ENCODE measurements around the gene ZFYVE19.

- TF ChIP-seq CTCF (IDR thresholded peaks at IDR 0.05; ENCODE audit: low read length) (no peak), EZH2 (optimal IDR thresholded peaks at IDR 0.05; ENCODE audit: low read depth, low read length) (no peak), EZH2phosphoT487 (IDR thresholded peaks at IDR 0.05; ENCODE audit: low read length) (no peak)
Measured at GRCh38 chr15:40831861-40832260, 25.0 kb downstream of the ZFYVE19 start.

Measured in MM.1S (cell line).